22Rv1 (cell line): ENCODE measurements around the gene TCF7L2.

Experiments
- CTCF ChIP-seq: fragments of 450-650 bp; IDR thresholded peaks from 2 replicates; pipeline ENCODE4 v1.5.1; 2017; ENCODE audit warnings: mild to moderate bottlenecking
- ZFX ChIP-seq: fragments of 450-650 bp; IDR thresholded peaks from 2 replicates; pipeline ENCODE4 v1.6.1; 2017; ENCODE audit warnings: antibody characterized with exemption, borderline replicate concordance

- TF ChIP-seq CTCF, result no peak
- no peak for TF ChIP-seq ZFX
Observed at GRCh38 chr10:113175756-113176651, 226.0 kb downstream of the TCF7L2 start.
